NCI-H748 (cell line): ENCODE data around the gene DCDC2B.
"Not testable (repeated sequence)": the region's sequence is repeated elsewhere in the genome, so short reads cannot be mapped to it uniquely, and the experiment has no call there.

ENCODE experiments used
- DNase-seq: peaks from one replicate; lab custom pipeline; 2025; ENCODE audit not compliant: unreplicated experiment; lab: John Stamatoyannopoulos, UW

DCDC2B gene

GRCh38 chr1:32208891-32209328 lies at the start of gene DCDC2B:
DCDC2B (plus strand) TSS chr1:32209089; CDS start chr1:32209094, 5 bp downstream.
- peak; percentile 87 for DNase-seq

GRCh38 chr1:32159189-32159588 lies 49.7 kb upstream of the DCDC2B start:
- no peak for DNase-seq

GRCh38 chr1:32163405-32163804 lies 45.5 kb upstream of the DCDC2B start:
- no peak for DNase-seq

- not testable (repeated sequence) for DNase-seq
Observed at GRCh38 chr1:32165633-32166032, 43.3 kb upstream of the DCDC2B start.

- no peak for DNase-seq
Observed at GRCh38 chr1:32170991-32171390, 37.9 kb upstream of the DCDC2B start.

- DNase-seq: no peak
Observed at GRCh38 chr1:32172621-32173245, 36.2 kb upstream of the DCDC2B start.

- DNase-seq: no peak
Observed at GRCh38 chr1:32178380-32179192, 30.3 kb upstream of the DCDC2B start.

GRCh38 chr1:32179193-32179442 lies 29.8 kb upstream of the DCDC2B start:
- no peak for DNase-seq

GRCh38 chr1:32179443-32180185 lies 29.3 kb upstream of the DCDC2B start, which contains the start of gene TXLNA:
TXLNA (plus strand) TSS chr1:32179675; CDS start chr1:32180346, 671 bp downstream.
- DNase-seq: peak; percentile 92

- peak; percentile 48 for DNase-seq
Observed at GRCh38 chr1:32180186-32181060, 28.5 kb upstream of the DCDC2B start.

- DNase-seq: no peak
Observed at GRCh38 chr1:32181065-32181464, 27.8 kb upstream of the DCDC2B start.

- DNase-seq: no peak
Observed at GRCh38 chr1:32181563-32181962, 27.3 kb upstream of the DCDC2B start.

- DNase-seq: no peak
Observed at GRCh38 chr1:32182060-32182459, 26.8 kb upstream of the DCDC2B start.

- no peak for DNase-seq
Observed at GRCh38 chr1:32184650-32185049, 24.2 kb upstream of the DCDC2B start.

- DNase-seq: no peak
Observed at GRCh38 chr1:32186077-32186476, 22.8 kb upstream of the DCDC2B start.

- DNase-seq: no peak
Observed at GRCh38 chr1:32186491-32186890, 22.4 kb upstream of the DCDC2B start.

- no peak for DNase-seq
Observed at GRCh38 chr1:32187850-32188249, 21.0 kb upstream of the DCDC2B start.

- DNase-seq: no peak
Observed at GRCh38 chr1:32192220-32192948, 16.5 kb upstream of the DCDC2B start.

- DNase-seq: no peak
Observed at GRCh38 chr1:32194984-32195383, 13.9 kb upstream of the DCDC2B start.

- DNase-seq: no peak
Observed at GRCh38 chr1:32195531-32195930, 13.4 kb upstream of the DCDC2B start.
